ENCODE measurements around the gene PTPRD. TPM values are rescaled to one million over a fixed set of nuclear protein-coding genes. Genes with fewer than 3 reads are reported as not detected.

Gene PTPRD
- total RNA-seq, 1 experiment from 2014 or later, result 0.02 TPM

DNA sequence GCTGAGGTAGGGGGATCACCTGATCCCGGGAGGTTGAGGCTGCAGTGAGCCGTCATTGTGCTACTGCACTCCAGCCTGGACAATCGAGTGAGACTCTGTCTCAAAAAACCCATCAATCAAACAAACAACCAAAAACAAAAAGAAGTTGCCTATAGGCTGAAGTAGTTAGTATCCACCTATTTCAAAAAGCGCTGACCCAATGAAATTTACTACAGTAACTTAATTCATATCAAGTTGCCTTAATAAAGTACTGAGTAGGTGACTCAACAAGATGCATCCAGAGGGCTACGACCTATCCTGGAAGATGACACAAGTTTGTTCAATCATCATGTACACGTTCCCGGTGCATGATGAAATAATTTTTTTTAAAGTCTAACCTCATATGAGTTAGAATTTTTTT, 2164.6 kb downstream of the PTPRD start:
- H4K20me1 ChIP-seq (ENCODE audit: insufficient read depth), result no peaks in the 10 kb centered on the region
- no peak overlapping the region for H3K9ac ChIP-seq (ENCODE audit: low read length)
- no TSS peak for BruUV-seq (replicated peaks)
- RAD21 ChIA-PET (ENCODE audit: low non-redundant PET in 1 of 2, low total read pairs in 2 of 2, uncharacterized antibody in 2 of 2, unreplicated experiment in 2 of 2), result no interaction called here
- no peaks in the 10 kb centered on the region for H3K9me2 ChIP-seq (ENCODE audit: insufficient read depth)
- TF ChIP-seq SIN3A (IDR thresholded peaks at IDR 0.05; ENCODE audit: low read depth) (no peak), CBX3 (IDR thresholded peaks at IDR 0.05; ENCODE audit: low read depth) (no peak), SRF (IDR thresholded peaks at IDR 0.05; ENCODE audit: low read depth) (no peak), MAX (IDR thresholded peaks at IDR 0.05) (no peak), CEBPB (IDR thresholded peaks at IDR 0.05; ENCODE audit: low read depth) (no peak), ELF1 (IDR thresholded peaks at IDR 0.05; ENCODE audit: borderline replicate concordance, low read depth) (no peak), POLR2AphosphoS5 (IDR thresholded peaks at IDR 0.05; ENCODE audit: low read depth, low read length) (no peak), RAD21 (IDR thresholded peaks at IDR 0.05; ENCODE audit: low read depth) (no peak)
- TF ChIP-seq, protein P1, sequence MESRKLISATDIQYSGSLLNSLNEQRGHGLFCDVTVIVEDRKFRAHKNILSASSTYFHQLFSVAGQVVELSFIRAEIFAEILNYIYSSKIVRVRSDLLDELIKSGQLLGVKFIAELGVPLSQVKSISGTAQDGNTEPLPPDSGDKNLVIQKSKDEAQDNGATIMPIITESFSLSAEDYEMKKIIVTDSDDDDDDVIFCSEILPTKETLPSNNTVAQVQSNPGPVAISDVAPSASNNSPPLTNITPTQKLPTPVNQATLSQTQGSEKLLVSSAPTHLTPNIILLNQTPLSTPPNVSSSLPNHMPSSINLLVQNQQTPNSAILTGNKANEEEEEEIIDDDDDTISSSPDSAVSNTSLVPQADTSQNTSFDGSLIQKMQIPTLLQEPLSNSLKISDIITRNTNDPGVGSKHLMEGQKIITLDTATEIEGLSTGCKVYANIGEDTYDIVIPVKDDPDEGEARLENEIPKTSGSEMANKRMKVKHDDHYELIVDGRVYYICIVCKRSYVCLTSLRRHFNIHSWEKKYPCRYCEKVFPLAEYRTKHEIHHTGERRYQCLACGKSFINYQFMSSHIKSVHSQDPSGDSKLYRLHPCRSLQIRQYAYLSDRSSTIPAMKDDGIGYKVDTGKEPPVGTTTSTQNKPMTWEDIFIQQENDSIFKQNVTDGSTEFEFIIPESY (IDR thresholded peaks at IDR 0.05; ENCODE audit: extremely low read depth, insufficient replicate concordance, low read length), result no peak
- TF ChIP-seq, protein P2, sequence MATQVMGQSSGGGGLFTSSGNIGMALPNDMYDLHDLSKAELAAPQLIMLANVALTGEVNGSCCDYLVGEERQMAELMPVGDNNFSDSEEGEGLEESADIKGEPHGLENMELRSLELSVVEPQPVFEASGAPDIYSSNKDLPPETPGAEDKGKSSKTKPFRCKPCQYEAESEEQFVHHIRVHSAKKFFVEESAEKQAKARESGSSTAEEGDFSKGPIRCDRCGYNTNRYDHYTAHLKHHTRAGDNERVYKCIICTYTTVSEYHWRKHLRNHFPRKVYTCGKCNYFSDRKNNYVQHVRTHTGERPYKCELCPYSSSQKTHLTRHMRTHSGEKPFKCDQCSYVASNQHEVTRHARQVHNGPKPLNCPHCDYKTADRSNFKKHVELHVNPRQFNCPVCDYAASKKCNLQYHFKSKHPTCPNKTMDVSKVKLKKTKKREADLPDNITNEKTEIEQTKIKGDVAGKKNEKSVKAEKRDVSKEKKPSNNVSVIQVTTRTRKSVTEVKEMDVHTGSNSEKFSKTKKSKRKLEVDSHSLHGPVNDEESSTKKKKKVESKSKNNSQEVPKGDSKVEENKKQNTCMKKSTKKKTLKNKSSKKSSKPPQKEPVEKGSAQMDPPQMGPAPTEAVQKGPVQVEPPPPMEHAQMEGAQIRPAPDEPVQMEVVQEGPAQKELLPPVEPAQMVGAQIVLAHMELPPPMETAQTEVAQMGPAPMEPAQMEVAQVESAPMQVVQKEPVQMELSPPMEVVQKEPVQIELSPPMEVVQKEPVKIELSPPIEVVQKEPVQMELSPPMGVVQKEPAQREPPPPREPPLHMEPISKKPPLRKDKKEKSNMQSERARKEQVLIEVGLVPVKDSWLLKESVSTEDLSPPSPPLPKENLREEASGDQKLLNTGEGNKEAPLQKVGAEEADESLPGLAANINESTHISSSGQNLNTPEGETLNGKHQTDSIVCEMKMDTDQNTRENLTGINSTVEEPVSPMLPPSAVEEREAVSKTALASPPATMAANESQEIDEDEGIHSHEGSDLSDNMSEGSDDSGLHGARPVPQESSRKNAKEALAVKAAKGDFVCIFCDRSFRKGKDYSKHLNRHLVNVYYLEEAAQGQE (IDR thresholded peaks at IDR 0.05; ENCODE audit: low read depth), result no peak
- H3K79me2 ChIP-seq (ENCODE audit: insufficient read depth, low read length), result no peaks in the 10 kb centered on the region
- POLR2A ChIA-PET, result no interaction called here
- peaks cover 7 to 12% of the 10 kb centered on the region in 2 experiments; a peak in 2 of 4 replicates for H3K9me3 ChIP-seq (ENCODE audit: control insufficient read depth in 1 of 2, insufficient read depth in 1 of 2, low read depth in 1 of 2, low read length in 2 of 2)
- ATAC-seq (no peak), DNase-seq (ENCODE audit: low read depth, low spot score) (no peak)
- H3K27ac ChIP-seq (ENCODE audit: low read depth, low read length), result no peak overlapping the region
- H3K36me3 ChIP-seq (ENCODE audit: control insufficient read depth in 1 of 2, insufficient read depth in 2 of 2, low read length in 2 of 2), result no peaks in the 10 kb centered on the region
- H3K4me3 ChIP-seq (replicated peaks in 1 of 2; ENCODE audit: low read depth in 1 of 2, low read length in 2 of 2), result no peak overlapping the region
- no peak overlapping the region for H3K4me2 ChIP-seq (ENCODE audit: low read length)
- no peaks in the 10 kb centered on the region for H3K27me3 ChIP-seq (ENCODE audit: insufficient read depth, low read length)
- H3K4me1 ChIP-seq (ENCODE audit: control insufficient read depth in 1 of 2, insufficient read depth in 2 of 2, low read length in 2 of 2), result no peaks in the 10 kb centered on the region
- H2AFZ ChIP-seq (ENCODE audit: low read depth, low read length, poor library complexity, severe bottlenecking), result no peak overlapping the region
- intact Hi-C loops (cut with micrococcal nuclease), result no loop called here
- CTCF ChIA-PET, result no interaction called here
